ENCODE measurements around the gene SEC31B.

Gene SEC31B

DNA sequence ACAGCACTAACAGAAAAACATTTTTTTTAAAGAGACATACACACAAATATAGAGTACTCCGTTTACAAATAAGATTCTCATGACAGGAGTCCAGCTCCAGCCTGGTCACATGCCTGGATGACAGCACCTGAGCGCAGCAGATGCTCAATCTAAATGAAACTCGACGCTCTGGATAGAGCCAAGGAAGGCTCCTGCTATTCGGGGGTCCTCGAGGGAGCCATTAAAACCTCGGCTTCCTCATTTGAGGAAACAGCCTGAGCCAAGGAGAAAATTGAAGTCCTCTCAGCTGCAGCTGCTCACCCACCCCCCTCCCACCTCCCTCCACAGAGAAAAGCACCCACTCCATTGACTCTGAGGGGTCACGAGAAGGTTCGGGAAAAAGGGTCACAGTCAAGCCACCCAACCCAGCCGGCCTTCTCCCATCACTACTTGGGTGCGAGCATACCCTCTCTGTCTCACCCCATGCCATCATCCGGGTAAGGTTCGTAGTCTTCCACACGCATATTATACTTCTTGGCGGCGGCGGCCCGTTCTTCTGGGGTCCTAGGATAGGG, 9.3 kb upstream of the SEC31B start:
- no peak for DNase-seq

DNA sequence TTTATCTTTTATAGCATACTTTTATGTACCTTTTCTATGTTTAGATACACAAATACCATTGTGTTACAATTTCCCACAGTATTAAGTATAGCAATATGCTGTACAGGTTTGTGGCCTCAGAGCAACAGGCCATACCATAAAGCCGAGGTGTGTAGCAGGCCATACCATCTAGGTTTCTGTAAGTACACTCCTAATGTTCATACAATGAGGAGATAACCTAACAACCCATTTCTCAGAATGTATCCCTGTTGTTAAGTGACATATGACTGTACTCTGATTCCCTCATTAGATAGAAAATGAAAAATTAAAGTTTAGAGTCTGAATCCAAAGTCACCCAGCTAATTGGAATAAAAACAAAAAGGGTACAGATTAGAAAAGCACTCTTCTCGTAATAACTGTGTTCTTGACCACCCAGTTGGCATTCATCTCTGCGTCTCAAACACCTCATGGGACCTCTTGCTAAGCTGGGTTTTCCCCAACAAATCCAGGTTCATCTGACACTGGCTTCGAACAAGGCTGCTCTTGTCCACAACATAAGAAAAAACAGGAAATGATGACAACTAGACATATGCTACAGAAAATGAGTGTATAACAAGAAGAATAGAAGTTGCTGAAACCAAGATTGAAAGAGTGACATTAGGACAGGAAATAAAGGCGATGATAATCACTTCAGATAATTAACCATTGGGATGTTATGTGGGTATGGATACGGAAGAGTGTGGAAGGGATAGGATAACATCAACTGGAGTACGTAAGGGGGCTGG, 8.6 kb upstream of the SEC31B start:
- peak; percentile 23 for DNase-seq

DNA sequence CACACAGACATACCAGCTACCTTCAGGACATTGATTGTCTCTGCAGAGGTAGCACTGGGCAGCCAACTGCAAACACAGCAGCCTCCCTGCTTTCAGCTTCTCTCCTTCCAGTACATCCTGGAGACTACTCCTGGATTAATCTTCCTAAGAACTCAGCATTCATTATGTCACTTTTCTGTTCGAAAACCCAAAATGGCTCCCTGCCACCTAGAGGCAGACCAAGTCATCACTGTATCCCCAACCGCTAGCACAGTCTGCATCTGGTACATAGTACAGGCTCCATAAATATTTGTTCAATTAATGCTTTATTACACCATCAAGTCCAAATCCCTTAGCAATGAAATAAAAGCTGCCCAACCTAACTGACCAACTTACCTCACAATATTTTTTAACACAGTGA, 5.0 kb upstream of the SEC31B start:
- DNase-seq = no peak

DNA sequence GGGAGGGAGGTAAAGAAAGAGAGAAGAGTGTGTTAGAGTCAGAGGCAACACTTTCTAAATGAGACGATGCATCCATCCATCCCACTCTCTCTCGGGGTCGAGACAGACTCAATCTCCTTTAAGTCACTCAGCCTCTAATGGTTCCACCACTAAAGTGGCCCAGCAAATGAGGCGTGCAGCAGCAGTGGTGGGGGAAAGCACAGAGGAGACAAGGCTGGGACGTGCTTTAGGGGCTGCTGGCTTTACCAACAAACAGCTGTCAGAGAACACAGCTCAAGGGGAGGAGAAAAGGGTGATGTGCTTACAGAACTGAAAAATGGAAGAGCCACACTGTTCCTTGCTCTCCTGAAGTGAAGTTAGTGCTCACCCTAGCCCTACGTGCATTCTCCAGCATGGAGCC, 4.5 kb upstream of the SEC31B start:
- DNase-seq = no peak

DNA sequence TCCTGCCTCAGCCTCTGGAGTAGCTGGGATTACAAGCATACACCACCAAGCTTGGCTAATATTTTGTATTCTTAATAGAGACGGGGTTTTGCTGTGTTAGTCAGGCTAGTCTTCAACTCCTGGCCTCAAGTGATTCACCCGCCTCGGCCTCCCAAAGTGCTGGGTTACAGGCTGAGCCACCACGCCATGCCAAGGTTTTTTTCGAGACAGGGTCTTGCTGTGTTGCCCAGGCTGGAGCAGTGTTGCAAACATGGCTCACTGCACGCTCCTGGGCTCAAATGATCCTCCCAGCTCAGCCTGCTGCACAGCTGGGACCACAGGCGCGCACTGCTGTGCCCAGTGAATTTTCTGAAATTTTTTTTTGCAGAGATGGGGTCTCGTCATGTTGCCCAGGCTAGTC, 3.3 kb upstream of the SEC31B start:
- DNase-seq = no peak

DNA sequence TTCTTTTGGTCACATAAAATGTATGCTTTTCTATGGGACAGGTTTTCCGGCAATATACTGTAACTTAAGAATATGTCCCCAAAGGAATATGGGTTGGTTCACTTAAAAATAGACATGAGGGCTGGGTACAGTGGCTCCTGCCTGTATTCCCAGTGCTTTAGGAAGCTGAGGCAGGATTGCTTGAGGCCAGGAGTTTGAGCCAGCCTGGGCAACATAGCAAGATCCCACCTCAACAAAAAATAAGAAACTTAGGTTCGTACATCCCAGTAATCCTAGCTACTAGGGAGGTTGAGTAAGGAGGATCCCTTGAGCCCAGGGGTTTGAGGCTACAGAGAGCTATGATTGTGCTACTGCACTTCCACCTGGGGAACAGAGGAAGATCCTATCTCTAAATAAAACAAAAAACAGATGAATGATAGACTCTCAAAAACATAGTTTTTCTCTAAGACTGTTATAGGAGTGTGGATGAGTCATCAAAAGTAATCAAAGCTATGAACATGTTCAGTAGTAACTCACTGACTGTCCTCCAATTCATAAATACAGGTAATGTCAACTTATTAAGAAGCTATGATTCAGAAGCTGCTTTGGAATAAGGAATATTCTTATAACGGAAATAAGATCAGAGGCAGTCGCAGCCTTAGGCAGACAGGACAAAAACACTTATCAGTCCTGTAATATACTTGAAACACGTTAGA, 2.6 kb upstream of the SEC31B start:
- DNase-seq = no peak

DNA sequence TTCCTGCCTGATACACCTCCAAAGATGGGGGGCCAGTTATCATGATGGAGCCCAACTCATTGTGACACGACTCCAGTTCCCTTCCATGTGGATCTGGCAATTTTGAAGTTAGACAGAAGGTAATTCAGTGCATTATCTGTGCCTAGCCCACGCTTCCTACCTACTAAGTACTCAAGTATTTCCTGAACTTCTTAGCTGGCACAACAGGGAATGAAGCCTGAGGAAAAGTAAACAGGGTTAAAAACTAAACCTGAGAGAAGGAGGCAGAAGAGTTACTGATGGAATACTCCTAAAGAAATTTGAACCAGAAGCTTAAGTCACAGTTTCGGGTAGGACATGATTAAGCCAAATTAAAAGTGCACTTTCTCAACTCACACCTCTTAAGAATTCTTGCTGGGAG, 1.1 kb upstream of the SEC31B start:
- DNase-seq = no peak

DNA sequence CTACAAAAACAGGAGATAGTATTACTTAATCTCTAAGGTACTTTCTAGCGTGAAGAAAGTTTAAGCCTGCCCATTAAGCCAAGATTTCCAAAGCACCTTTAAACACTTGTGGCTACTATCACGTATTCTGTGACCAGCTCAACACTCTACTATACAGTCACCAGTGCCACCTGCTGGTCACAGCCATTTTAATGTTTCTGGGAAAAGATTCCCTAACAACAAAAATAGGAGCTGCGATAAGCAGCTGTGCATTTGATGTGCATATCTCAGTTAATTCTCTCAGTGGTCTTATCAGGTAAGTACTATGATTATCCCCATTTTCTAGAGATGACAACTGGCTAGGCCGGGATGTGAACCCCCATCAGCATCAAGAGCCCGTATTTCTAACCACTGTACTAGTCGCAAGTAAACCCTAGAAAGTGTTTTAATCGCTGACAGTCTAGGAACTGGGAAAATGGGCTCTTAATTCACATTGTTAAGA, 860 bp downstream of the SEC31B start:
- DNase-seq = peak; percentile 52

DNA sequence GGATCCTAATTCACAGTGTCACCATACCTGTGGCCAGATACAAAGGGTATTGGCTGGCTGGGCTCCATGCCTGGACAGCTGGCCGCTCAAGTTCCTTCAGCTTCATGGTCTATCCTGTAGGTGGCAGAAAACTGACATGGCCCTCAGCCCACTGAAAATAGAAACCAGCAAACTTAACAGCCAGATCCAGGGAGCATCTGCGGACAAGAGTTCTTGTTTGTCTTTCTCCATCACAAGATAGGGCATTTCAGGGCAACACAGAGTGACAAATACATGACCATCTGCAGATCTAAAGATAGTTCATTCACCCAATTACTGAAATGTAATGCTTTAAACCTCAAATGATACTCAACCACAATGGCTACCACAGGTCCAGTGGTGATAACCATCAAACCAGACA, 2.8 kb downstream of the SEC31B start:
- DNase-seq = no peak

DNA sequence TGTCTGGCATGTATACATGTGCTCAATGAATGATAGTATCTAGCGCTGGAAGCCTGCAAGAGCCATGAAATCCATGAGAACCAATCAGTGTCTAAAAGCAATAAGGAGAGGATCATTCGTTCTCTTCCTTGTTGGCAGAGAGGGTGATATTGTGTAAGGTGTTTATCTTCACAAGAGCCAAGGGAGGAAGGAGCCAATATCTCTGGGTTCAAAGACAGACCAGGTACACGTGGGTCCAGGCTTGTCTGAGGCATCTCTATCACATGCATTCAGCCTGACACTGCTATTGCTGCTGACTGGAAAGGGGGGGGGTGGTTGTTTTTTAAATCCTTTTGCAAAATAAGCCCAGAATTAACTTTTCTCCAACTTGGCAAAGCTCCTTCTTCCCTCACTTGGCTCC, 4.0 kb downstream of the SEC31B start:
- no peak for DNase-seq

DNA sequence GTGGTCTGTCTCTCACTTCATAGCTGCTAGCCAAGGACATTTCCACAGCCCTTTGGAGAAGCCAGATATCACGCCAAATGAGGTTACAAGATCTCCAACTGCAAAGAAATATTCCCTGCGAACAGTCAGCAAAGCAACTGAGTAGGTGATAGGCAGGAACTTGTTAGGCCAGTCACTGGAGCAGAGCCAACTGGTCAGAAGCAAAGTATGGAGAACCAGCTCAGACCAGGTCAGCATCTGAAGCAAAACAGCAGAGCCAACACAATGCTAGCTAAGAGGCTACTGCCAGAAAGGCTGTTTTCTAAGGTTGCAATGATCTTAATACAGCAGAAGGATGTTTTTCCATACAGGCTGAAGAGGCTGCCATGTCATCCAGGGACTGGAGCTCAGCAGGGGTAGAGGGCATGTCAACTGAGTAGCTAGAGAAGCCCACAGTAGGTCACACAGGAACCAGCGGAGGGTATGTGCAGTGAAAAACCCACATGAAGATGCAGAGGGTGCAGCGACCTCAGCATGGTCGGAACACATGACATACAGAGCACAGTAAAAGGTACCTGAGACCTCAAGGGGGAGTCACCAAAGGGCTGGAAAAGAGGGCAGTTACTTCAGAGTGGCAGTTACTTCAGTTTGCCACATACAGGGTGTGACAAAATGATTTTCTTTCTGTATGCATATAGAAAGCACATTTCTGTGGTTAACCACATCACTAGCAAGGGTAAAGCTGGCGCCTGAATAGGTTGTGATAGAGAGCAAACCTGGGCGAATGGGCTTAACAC, 8.9 kb downstream of the SEC31B start:
- peak; percentile 88 for DNase-seq

DNA sequence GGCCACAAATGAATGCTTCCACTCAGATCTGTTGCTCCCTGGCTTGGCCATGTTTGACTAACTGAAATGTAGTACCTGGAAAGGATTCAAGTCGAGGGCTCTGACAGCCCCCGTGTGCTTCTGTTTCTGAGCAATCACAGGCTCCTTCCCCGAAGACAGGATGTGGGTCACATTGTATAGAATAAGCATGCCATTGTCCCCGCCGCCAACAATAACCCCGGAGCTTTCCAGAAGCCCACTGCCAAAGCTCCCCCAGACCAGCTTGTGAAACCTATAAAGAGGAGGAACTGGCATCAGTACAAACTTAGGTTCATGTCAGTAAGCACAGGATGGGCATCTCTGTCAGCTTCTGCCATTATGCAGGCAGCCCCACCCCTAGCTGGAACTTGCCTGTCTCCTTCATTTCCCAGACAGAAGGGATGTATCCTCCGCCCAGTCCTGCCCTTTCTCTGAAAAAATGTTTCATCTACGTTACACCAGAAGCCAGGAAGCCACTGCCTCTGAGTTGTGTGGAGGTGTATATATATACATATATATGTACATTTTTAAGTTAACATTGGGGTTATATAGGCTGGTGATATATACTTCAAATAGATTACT, 10.3 kb downstream of the SEC31B start:
- DNase-seq = peak; percentile 12

DNA sequence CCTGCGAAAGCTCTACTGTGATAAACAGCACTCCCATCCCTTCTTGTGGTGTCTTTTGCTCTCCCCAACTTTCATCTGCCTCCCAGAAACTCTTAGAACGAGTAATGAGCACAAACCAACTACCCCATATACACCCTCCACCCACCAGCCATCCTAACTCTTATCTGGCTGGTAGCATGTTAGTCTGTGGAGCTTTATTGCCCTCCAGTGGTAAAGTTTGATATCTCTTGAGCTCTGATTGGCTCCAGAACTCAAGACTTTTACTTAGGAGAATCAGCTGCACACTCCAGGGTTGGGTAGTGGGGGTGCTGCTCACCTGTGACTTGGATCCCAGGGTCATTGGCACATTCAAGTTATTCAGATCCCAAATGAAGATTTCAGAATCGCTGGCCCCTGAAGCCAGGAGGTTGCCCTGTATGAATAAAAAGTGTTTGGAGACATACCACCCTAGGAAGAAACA, 10.9 kb downstream of the SEC31B start:
- peak; percentile 64 for DNase-seq

DNA sequence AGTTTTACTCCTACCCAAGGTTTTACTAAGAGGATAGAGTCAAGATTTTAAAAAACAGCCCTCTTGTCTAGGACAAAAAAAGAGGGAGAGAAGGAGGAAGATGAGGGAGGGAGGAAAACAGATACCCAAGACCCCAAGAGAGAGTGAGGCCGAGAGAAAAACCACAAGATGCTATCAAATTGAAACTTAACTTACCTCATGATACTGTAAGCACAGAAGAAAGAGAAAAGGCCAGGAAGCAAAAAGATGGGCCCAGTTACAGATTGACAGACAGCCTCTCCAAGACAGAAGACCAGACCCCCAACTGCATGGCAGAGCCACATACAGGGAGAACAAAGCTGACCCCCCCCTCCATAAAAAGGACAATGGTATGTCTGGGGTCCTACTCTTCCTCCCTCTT, 11.4 kb downstream of the SEC31B start:
- DNase-seq = no peak

DNA sequence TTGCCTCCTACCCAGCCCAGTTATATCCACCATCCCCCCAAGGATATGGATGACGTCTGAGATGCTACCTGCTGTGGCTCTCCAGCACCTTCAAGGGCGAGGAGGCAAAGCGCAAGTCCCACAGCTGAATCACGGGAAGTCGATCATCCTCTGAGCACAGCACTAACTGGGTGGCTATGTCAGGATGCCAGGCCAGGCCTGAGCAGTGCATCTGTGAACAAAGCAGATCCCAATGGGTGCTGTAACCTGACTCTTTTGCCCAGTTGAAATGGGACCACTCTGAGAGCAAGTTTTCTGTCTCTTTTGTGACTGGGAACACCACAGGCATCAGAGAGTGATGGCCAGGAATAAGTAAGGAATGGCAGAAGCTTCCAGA, 12.3 kb downstream of the SEC31B start:
- DNase-seq = no peak

DNA sequence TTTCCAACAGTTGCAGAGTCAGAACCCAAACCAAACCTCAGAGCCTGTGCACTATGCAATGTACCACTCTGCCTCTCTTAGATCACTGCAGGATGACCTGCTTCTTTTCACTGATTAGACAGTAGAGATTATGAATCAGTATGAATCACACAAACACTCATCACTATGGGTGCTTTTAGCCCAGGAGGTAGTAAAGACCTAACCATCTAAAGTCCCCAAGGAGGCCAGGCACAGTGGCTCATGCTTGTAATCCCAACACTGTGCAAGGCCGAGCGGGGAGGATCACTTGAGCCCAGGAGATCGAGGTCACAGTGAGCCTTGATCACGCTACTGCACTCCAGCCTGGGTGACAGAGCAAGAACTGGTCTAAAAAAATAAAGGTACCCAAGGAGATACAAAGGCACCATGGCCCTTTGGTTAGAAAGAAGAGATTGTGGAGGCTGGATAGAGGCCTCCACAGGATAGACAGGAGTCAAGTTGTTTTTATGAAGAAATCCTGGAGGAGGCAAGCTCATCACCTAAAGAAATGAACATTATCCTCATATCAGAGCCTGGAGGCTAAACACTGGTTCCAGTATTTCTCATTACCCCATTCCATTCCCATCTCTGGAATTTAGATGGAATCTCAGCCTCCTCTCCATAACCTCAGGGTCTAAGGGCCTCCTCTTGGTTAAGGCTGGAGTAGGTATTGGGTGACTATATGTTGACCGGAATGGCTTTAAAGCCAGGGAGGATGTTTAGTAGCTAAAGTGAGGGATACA, 12.9 kb downstream of the SEC31B start:
- no peak for DNase-seq

DNA sequence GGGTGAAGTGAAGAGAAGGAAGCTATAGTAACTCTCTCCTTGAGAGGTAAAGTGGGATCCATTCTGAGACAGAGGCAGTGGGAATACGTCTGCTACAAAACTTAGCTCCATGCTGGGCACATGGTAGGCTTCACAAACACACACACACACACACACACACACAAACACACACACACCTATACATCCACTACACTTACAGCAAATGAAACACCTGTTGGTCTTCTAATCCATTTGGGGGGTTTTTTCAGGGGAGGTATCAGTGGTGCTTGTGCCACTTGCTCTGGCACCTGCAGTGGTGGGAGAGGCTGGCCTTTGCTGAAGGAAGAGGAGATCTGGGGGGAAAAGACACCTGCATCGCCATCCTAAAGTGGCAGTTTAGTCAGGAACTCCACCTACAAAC, 14.5 kb downstream of the SEC31B start:
- DNase-seq = no peak

DNA sequence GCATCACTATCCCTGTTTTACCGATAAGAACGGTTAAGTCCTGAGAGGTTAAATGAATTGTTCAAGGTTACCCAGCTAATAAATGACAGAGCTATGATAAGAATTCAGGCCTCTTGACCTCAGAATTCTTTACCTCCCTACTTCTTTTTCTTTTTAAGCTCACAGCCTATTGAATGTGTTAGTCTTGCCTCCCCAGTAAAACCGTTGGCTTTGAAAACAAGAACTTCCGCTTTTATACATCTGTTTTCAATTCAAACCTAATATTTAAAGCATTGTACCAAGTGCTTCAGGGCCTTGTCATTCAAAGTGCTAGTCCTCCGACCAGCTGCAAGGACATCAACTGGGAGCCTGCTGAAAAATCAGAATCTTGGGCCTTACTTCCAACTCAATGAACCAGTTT, 15.6 kb downstream of the SEC31B start:
- DNase-seq = no peak

DNA sequence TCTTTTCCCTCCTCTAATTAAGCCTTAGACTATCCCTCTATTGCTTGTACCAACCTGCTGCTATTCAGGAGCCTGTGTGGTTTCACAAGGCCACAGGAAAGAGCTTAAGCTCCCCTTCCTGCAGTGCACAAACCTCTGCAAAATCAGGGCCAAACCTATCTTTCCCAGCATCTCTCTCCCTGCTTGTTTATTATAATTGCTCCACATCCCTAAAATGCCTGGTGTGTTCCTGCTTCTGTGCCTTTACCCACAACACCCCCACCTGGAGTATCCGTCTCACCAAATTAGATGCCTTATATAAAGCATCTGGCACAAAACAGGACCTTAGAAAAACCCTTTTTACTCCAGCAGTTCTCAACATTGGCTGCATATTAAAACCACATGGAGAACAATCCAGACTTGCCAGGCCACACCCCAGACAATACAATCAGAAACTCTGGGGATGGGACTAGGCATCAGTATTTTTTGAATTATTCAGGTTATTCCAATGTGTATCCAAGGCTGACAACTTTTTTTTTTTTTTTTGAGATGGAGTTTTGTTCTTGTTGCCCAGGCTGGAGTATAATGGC, 16.7 kb downstream of the SEC31B start:
- DNase-seq = no peak

DNA sequence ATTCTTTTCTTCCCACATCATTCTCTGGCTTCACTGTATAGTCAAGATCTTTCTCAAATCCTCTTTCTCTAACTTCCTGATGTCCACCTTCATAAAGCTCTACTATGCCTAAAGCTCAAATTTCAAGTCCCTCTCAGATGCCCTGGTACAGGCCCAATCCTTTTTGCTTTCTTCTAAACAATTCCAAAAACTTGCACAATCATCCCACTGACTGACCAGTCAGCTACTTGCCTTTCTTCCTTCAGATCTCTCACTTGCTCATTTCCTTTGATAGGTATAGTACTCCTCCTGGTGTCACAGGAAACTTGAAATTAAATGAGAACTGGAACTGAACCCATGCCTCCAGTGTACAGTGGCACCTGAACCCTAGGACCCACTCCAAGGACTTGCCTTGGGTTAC, 18.2 kb downstream of the SEC31B start:
- no peak for DNase-seq

DNA sequence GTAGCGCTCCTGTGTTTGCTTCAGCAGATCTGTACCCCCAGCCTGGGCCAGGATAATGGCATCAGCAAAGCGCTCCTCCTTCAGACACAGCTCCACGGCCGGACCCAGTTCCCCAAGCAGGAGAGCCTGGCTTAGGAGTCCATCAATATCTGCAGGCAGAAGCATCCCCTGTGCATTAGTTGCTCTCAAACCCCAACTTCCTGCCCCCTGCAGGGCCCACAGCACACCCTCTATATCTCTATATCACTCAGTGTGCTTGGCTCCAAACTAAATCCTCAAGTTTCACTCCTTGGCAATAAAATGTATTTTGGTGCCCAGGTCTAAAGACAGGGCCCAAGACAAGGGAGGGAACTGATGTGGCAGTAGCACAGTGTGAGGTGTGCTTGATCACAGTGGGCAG, 21.6 kb downstream of the SEC31B start:
- DNase-seq = no peak

DNA sequence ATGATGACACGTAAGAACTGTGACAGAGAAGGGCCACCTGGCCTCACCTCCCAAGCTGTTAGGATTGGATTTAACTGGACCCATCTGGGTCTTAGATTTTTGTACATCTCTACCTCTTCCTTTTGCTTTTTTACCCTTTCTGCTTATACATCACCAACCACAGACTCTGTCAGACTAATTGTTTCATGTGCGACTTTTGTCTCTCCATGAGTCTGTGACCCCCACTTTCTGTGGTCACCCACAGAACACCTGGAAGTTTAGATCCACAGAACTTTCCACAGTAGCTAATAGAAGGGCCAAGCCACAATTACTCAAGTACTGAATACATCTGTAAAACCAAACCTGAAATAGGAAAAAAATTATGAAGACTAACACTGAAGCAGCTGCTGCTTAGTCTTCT, 23.1 kb downstream of the SEC31B start:
- no peak for DNase-seq

All from central memory CD4-positive, alpha-beta T cell (primary cell).